SK-N-SH (cell line): Measurements from ENCODE around the gene TNFRSF14.

ENCODE experiments used
- CTCF ChIP-seq: fragments of 200-600 bp; sonication (generic); IDR thresholded peaks from 2 replicates; pipeline ENCODE4 v1.6.1; 2017; ENCODE audit warnings: antibody characterized with exemption, mild to moderate bottlenecking, moderate library complexity
- NFIC ChIP-seq: IDR thresholded peaks from 2 replicates; pipeline ENCODE4 v1.4.0; 2012; ENCODE audit warnings: borderline replicate concordance
- SMC3 ChIP-seq: IDR thresholded peaks from 2 replicates; pipeline ENCODE4 v1.6.1; 2012; ENCODE audit warnings: low read depth, low read length, improper control_type of control experiment

DNA sequence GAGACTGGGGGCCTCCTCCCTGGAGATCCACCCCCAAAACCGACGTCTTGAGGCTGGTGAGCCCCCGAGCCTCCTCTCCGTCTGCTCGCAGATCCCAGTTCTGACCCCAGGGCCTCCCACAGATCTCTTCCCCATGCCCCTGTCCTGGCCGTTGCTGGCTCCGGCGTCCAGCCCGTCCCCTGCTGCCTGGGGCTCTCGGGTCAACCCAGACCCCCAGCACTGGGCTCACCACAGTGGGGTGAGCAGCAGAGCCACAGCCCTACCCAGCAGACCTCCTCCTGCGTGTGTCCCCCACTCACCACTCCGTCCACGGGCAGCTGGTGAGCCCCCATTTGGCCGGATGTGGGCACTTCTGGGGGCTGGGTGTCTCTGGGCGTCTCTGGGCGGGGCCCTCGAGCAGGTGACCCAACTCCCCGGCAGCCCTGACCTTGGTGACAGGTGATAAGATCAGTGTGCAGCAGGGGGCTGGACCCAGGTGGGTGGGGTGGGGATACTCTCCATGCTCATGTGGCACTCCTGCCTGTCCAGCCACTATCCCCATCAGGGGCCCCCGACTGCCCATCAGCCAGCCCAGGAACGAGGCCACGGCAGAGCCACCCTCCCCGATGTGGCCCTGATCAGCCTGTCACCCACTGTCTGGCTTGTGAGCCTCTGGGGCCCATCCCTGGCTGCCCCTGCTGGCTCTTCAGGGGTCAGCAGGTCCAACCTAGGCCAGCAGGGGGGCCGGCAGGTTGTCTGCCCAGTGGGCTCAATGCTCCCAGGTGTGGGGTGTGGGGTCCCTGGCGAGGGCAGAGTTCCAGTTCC lies 709 bp downstream of the TNFRSF14 start:
- TF ChIP-seq CTCF (no peak), SMC3 (no peak), NFIC (no peak)
